ENCODE measurements around the gene DYSF. TPM values are rescaled to one million over a fixed set of nuclear protein-coding genes. Genes with fewer than 3 reads are reported as not detected.

DYSF gene
- total RNA-seq, 4 donors from 2014 or later, result 0.93 to 3.2 (median 2.8) TPM

- intact Hi-C loops (cut with DNase I; ENCODE audit: low total_unique reads), result loop anchor here (10.0 kb wide), 1 partner anchor 241 kb away; no protein-coding TSS in a partner anchor
Measured at GRCh38 chr2:71554028-71554705, 100.8 kb downstream of the DYSF start.

GRCh38 chr2:71554706-71555056 lies 101.3 kb downstream of the DYSF start:
- H3K4me3 ChIP-seq (ENCODE audit: low read depth, poor library complexity, severe bottlenecking), result no peak overlapping the region
- no peak for TF ChIP-seq POLR2A (IDR thresholded peaks at IDR 0.05)
- TF ChIP-seq CTCF (IDR thresholded peaks at IDR 0.05), result no peak
- WGBS, 2 donors, result 90 to 93% methylated on average over 2 of the region's 2 CpGs
- DNase-seq (ENCODE audit: low spot score in 2 of 2), result no peak
- intact Hi-C loops (cut with DNase I; ENCODE audit: low total_unique reads), result loop anchor here (10.0 kb wide), 1 partner anchor 240 kb away; no protein-coding TSS in a partner anchor

More at GRCh38 chr2:71554028-71554705, 100.8 kb downstream of the DYSF start:
- H3K4me3 ChIP-seq (ENCODE audit: low read depth, poor library complexity, severe bottlenecking), result no peak overlapping the region
- WGBS, 2 donors, result 92% methylated on average over 9 of the region's 9 CpGs
- DNase-seq (ENCODE audit: low spot score in 2 of 2), result no peak
- no peak for TF ChIP-seq POLR2A (IDR thresholded peaks at IDR 0.05)
- TF ChIP-seq CTCF (IDR thresholded peaks at IDR 0.05), result no peak

GRCh38 chr2:71555798-71556454 lies 102.6 kb downstream of the DYSF start:
- intact Hi-C loops (cut with DNase I; ENCODE audit: low total_unique reads), result loop anchor here (10.0 kb wide), 1 partner anchor 239 kb away; no protein-coding TSS in a partner anchor
- no peak for DNase-seq (ENCODE audit: low spot score in 2 of 2)

GRCh38 chr2:71556692-71557250 lies 103.4 kb downstream of the DYSF start:
- DNase-seq (ENCODE audit: low spot score in 2 of 2), result no peak
- TF ChIP-seq POLR2A (IDR thresholded peaks at IDR 0.05) (no peak), CTCF (IDR thresholded peaks at IDR 0.05) (no peak)
- WGBS, 2 donors, result 72 to 82% methylated on average over 5 of the region's 5 CpGs
- intact Hi-C loops (cut with DNase I; ENCODE audit: low total_unique reads), result loop anchor here (10.0 kb wide), 1 partner anchor 238 kb away; no protein-coding TSS in a partner anchor
- no peak overlapping the region for H3K4me3 ChIP-seq (ENCODE audit: low read depth, poor library complexity, severe bottlenecking)

More at GRCh38 chr2:71555798-71556454, 102.6 kb downstream of the DYSF start:
- no peak overlapping the region for H3K4me3 ChIP-seq (ENCODE audit: low read depth, poor library complexity, severe bottlenecking)
- 84 to 88% methylated on average over 21 of the region's 21 CpGs for WGBS, 2 donors
- TF ChIP-seq POLR2A (IDR thresholded peaks at IDR 0.05), result no peak
- no peak for TF ChIP-seq CTCF (IDR thresholded peaks at IDR 0.05)

- WGBS, 2 donors, result 89 to 90% methylated on average over 6 of the region's 6 CpGs
- DNase-seq (ENCODE audit: low spot score in 2 of 2), result no peak
- no peak for TF ChIP-seq CTCF (IDR thresholded peaks at IDR 0.05)
- no peak for TF ChIP-seq POLR2A (IDR thresholded peaks at IDR 0.05)
- intact Hi-C loops (cut with DNase I; ENCODE audit: low total_unique reads), result loop anchor here (10.0 kb wide), 1 partner anchor 237 kb away; no protein-coding TSS in a partner anchor
- no peak overlapping the region for H3K4me3 ChIP-seq (ENCODE audit: low read depth, poor library complexity, severe bottlenecking)
Measured at GRCh38 chr2:71557321-71557720, 104.0 kb downstream of the DYSF start.

Measured in lower leg skin (tissue), 4 donors.